Activated gamma-delta T cell (primary cell): ENCODE results near the gene MYO1C.
"Not testable (repeated sequence)": the region's sequence is repeated elsewhere in the genome, so short reads cannot be mapped to it uniquely, and the experiment has no call there.

ENCODE experiments used
- DNase-seq: peaks from one replicate; lab custom pipeline; 2025; lab: John Stamatoyannopoulos, UW

MYO1C gene

DNA sequence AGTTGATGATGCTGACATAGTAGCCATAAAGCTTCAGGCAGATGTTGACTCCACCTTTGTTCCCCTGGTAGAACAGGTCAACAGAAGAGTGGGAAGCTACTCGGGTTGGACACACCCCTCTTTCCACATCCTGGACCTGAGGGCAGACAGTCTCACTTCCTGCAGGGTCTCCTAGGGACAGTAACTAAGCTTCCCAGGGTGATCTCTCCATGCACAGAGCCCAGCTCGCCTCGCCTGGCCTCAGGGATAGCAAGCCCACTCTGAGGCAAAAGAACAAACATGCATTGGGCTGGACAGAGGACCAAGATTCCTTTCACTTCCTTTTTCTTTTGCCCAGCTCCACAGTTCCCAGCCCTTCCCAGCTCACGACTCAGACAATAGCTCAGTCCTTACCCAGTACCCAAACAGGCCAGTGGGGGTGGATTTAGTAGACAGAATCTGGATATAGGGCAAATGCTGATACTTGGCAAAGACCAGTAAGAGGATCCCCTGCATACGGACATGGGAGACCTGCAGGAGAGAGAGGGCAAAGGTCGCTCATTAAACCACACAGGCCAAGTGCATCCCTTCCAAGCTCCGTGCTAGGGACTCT is 16.9 kb upstream of the MYO1C start:
- no peak for DNase-seq

DNA sequence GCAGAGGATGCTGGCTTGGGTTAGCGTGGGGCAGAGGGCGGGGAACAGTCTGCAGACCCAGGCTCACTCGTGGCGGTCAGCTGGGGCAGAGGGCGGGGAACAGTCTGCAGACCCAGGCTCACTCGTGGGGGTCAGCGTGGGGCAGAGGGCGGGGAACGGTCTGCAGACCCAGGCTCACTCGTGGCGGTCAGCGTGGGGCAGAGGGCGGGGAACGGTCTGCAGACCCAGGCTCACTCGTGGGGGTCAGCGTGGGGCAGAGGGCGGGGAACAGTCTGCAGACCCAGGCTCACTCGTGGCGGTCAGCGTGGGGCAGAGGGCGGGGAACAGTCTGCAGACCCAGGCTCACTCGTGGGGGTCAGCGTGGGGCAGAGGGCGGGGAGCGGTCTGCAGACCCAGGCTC is 16.2 kb upstream of the MYO1C start:
- not testable (repeated sequence) for DNase-seq

DNA sequence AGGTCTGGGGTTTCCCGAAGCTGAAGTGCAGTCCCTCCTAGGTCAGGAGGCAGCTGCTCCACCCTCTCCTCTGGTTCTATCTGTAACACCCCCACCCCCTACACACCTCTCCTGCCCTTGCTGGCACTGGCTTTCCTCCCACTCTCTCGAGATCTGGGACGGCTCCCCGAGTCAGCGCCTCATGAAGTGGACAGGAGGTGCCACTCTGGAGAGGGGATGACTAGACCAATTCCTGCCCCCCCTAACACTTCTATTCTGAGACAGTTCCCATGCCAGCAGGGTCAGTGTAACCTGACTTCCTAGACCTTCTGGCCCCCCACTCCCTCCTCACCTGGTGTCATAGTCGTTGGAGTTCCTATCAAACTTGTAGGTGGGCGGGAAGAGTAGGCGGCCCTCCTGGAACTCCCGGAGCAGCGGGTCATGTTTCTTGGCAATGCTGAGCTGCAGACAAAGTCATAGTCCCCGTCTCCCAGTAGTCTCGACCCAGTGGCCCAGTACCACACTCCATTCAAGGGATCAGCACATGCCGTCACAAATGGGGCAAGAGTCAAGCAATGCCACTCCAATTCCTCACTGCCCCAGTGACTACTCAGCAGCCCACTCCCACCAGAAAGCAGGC is 14.3 kb upstream of the MYO1C start:
- DNase-seq: no peak

DNA sequence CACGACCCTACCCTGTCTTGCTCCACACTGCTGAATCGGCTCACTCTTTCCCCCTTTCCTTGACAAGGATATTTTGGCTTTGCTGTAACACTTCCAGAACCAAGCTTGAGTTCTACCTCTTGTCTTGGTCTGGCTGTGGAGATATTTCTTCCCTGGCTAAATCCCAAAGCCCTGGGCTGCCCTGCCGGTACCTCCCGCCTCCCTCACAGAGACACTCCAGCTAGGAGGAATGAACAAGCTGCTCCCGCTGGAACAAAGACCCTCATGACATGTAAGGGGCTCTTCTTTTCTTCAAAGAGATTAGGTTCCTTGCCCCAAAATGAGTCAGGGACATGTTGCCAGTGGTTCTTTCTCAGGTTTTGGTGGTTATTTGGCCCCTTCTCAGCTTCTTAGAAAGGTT is 13.1 kb upstream of the MYO1C start:
- no peak for DNase-seq

DNA sequence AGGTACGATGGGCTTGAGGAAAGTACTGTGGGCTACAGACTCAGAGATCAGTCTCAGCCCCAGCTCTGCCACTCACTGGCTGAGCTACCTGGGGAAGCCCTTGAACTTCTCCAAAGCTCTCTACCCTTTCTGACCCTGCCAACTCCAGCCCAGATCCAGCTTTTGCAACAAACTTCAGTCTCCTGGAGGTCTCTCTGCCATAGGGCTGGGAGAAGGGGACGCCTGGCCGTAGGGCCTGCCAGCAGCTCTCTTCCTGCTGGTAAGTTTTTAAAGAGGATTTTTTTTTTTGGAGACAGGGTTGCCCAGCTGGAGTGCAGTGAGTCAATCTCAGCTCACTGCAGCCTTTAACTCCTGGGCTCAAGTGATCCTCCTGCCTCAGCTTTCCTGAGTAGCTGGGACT is 12.4 kb upstream of the MYO1C start:
- no peak for DNase-seq

DNA sequence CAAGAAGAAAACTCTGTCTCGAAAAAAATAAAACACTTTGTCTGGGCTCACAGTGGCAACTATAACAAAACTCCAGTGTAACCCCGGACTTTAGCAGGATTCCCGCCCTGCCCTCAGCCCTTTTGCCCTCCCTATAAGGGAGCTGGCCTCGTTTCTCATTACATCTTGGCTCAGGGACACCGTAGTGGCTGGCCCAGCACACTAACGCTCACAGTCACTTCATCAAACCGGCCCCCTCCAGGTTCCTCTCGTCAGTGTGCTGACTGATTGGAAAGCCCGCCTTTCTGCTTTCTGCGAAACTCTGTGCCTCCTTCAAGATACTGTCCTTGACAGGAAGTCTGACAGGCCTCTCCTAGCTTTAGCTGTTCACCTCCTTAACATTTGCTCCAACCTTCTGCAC is 11.2 kb upstream of the MYO1C start:
- no peak for DNase-seq

DNA sequence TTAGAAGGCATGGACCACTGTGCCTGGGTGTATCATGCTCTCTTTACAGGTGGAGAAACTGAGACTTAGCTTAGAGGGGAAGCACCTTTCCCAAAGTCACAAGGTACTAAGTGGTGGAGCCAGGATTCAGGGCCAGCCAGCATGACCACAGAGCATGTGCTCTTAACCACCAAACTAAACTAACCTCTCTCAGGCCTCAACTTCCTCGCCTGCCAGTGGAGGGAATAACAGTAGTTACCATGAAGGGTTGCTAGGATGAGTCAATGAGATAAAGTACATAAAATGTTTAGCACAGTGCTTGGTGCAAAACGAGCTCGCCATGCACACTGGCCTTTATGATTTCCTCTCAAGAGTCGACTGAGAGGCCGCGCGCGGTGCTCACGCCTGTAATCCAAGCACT is 6.4 kb upstream of the MYO1C start:
- DNase-seq: no peak

DNA sequence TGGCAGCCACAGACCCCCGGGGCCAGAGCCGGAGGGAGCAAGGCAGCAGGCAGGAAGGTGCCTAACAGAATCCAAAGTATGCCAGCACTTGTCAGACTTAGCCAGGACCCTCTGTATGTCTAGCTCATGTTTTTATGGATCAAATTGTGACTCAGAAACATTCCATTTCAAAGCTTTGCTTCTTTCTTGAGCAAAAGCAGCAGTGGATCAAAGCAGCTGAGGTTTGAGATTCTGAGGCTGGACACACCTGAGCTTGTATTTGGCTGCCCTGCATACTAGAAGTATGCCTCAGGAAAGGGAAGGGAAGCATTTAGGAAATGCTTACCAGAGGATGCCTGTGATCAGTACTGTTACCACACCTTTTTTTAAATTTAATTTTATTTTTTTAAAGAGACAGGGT is 5.7 kb upstream of the MYO1C start:
- no peak for DNase-seq

DNA sequence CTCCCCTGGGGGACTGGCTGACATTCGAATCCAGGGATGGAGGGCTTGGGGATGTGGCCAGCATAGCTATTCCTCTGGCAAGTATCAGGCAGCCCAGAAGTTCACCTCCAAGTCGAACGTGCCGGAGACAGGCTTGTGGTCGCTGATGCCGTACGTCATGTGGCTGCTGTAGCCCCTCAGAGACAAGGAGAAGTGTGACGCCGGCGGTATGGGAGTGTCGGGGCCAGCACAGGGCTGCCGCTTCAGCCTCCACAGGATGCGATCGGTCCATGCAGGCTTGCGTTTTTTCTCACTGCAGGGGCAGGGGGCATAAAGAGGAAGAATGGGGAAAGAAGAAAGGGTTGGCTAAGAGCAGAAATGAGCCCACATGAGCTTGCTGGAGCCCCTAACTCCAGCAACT is 5.3 kb upstream of the MYO1C start:
- DNase-seq: no peak

DNA sequence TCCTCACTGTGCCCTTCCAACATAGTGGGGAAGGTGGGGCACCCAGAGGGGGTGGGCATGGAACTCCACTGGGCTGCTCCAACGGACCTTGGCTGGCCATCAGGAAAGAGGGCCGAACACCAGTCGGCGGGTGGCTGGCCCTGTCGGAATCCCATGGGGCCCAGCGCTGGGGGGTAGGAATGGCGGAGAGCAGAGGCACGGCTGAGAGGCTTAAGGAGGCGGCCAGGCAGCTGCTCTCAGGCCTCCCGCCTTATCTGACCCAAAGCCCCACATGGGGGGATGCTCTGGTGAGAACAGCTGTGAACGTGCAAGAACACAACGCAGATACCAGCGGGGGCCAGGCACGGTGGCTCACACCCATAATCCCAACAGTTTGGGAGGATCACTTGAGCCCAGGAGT is 4.4 kb upstream of the MYO1C start:
- DNase-seq: no peak

DNA sequence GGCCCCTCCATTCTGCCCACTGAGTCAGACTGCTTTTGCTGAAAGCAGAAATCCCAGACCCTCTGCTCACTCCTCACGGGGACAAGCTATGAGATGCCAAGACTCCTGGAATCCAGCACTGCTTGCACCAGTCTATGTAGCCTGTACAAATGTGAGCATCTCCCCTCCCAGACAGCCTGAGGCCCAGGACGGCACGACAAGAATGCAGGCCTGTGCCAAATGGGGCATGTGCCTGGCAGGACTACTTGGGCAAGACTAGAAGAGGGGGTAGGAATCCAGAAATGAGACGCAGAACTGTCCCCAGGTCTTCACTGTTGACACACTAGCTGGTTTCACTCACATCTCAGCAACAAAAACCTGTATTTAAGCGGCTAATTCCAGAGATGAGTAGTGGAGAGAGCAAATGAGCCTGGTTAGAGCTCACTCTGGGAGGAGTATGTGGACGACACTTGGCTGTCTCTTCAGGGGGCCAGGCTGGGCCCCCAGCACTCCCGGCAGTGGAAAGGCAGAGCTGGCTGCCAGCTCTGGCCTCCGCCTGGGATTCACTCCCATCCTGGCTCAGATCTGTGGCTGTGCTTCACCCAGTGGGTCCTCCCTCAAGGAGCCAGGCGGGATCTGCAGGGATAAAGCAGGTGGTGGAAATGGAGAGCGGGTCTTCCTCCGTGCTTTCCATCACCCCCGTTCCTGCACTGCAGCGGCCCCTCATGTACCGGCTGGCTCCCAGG is 2.9 kb upstream of the MYO1C start:
- no peak for DNase-seq

DNA sequence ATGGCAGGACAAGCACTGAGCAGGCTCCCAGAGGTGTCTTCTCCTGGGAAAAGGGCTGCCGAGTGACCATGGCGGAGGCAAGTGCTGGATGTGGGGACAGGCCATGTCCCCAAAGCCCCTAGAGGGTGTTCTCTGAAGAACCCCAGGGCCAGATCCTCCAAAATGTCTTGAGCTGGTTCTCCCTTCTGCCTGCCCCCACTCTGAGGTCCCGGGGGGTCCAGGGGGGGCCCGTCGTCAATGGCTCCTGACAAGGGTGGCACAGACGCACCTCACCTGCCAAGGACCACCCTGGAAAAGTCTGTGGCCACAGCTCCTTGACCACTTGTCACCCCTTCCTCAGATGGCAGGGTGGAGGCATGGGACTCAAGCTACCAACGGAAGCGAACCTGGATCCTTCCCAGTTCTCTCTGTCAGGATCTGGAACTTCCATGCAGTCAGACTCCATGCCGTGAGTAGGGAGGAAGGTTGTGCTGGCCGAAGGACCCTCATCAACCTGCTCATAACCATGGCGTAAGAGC is 2.3 kb upstream of the MYO1C start:
- no peak for DNase-seq

DNA sequence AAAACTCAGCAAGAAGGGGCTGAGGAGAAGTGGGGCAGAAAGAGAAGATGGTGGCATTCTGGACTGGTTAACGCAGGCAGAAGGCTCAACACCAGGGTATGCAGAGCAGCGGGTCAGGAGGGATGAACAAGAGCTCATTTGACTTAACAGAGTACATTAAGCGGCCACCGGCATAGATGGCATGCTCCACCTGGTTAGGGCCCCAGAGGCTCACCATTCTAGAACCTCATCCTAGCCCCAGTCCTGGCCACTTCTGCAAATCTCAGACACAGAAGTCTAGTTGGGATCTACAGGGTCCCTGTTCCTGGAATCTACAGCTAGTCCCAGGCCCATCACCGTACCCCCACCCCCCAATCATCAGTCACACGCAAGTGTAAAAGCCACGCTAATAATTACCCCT is 1.7 kb upstream of the MYO1C start:
- DNase-seq: no peak

DNA sequence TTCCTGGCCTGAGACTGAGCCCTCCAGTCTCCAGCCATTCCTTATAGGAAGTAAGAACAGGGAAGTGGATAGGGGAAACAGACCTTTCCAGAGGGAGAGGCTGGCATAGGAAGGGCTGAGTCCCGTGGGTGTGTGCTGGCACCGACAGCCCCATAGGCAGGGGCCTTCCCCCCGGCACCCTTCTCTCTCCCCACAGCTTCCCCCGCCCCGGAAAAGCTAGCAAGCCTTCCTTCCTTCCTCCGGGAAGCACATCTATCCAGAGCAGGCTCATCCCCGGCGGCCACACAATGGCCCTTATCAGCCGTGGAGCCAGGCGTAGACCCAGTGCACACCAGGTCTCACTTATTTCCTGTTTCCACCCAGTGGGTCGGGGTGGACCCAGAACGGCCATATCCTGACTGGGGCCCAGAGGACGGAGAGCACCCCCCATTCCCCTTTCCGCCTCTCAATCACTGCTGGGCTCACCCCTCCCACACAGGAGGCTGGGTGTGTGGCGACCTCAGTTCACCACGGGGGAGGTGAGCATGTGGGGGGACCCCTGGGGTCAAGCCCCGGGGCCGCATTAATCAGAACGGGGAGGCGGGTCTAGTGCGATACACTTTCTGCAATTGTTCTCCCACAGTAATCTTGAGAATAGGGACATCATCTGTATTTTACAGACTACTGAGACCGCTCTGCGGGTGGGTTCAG is 950 bp upstream of the MYO1C start:
- DNase-seq: no peak

DNA sequence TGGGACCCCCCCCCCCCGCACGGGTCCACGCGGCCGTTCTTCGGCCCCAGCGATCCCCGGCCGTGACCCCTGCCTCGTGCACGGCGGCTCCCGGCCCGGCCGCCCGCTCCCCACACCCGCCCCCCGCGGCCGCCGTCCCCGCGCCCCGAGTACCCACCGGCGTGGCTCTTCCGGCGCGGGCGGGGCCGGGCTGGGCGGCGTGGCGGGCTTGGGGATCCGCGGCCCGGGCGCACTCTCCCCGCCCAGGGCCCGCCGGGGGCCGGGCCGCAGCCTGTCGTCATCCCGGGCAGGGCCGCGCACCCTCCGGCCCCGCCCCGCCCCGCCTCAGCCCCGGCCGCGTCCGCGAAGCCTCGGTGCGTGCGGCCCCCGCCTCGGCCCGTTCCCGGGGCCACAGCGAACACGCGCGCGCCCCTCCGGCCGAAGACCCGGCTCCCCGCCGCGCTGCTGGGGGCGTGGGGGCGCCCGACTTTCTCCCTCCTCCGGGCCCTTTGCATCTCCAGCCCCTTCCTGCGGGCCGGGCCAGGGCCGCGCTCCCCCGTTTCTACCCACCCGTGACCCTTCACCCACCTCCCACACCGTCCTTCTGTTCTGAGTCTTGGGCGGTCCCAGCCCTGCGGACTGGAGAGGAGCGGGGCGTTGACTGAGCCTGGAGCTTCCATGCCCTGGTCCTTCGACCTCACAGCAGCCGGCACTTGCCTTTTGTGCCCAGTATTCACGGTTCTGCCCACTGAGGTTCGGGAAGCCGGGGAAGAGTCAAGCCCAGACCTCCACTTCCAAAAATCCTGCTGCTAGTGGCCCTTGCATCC is 840 bp downstream of the MYO1C start:
- peak; percentile 47 for DNase-seq

DNA sequence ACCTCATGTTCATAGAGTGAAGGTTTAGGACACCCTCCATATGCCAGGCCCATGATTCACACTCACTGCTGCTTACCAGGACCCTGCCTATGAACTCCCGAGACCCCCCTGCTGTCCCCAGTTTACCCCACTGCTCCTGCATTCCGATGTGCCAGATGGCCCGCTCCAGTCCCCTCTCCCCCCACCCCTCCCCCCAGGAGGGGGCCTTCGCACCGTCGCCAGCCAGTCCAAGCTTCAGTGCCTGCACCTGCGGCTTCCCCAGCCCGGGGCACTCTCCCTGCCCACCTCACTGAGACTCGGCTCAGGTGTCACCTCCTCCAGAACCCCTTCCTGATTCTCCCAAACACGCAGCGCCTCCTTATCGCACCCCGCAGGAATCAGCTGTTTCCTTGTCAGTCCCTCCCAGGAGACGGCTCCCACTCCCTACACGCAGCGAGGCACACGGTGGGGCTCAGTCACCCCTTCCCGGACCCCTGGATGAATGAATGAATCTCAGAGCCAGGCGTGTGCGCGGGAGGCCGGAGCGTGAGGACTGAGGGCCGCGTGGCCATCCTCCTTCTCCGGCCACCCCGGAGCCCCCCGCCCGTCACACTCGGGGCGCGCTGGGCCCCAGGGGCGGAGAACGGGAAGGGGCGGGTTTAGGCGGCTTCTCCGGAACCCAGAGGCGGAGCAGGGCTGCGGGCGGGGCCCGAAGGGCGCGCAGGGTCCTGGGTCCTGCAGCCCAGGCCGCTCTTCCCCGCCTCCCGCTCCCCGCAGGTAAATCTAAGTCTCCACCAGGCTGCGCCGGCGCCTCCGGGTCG is 1.6 kb downstream of the MYO1C start:
- peak; percentile 44 for DNase-seq

DNA sequence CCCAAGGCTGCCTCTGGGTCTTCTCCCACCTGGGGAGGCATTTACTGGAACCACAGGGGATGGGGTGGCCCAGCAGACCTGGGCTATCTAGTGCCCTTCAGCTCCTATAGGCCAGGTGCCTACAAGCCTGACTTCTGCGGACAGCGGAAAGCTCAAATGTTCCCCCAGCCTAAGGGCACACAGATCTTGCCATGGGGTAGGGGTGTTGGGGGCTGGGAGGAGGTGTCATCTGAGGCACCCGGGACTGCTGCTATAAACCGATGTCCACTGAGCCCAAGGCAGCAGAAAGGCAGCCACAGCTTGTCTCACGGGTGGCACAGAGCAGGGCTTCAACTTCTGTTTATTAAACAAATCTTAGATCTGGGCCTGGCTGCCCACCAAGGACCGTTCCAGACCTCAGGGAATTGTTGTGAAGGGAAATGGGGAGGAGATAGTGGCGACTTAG is 3.6 kb downstream of the MYO1C start:
- DNase-seq: no peak

DNA sequence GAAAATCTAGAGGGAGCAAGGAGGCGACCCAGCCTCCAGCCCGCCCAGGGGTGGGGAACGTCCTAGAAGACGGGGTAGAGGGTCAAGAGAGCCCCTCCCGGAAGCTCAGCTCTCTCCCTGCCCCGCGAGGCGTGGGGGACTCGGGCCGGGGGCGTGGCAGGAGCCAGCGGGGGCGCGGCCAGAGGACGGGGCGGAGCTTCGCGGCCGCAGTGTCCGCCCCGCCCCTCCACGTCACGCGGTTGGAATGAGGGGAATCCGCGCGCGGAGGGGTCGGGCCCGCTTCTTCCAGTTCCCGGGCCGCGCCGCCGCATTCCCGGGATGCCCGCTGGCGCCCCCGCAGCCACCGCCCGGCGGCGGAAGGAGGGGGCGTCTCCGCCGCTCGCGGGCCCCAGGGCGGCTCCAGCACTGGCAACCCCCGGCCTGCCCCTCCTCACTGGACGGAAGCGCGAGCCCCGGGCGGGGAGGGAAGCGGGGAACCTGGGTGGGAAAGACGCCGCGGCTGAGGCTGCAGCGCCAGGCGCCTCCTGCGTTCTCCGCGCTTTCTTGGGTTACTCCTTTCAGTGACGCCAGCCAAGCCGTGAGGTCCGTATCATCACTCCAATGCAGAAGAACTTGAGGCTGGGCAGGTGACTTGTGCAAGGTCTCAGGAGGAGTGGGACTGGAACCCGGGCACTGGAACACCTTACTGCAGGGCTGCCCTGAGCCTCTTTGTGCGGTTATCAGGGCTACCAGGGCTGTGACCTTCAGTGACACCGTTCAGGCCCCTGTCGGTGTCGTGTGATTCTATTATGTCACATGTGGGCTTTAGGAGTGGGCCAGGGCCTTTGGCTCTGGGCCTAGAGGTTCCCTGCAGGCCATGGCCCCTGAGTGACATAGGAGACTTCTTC is 4.3 kb downstream of the MYO1C start:
- peak; percentile 64 for DNase-seq

DNA sequence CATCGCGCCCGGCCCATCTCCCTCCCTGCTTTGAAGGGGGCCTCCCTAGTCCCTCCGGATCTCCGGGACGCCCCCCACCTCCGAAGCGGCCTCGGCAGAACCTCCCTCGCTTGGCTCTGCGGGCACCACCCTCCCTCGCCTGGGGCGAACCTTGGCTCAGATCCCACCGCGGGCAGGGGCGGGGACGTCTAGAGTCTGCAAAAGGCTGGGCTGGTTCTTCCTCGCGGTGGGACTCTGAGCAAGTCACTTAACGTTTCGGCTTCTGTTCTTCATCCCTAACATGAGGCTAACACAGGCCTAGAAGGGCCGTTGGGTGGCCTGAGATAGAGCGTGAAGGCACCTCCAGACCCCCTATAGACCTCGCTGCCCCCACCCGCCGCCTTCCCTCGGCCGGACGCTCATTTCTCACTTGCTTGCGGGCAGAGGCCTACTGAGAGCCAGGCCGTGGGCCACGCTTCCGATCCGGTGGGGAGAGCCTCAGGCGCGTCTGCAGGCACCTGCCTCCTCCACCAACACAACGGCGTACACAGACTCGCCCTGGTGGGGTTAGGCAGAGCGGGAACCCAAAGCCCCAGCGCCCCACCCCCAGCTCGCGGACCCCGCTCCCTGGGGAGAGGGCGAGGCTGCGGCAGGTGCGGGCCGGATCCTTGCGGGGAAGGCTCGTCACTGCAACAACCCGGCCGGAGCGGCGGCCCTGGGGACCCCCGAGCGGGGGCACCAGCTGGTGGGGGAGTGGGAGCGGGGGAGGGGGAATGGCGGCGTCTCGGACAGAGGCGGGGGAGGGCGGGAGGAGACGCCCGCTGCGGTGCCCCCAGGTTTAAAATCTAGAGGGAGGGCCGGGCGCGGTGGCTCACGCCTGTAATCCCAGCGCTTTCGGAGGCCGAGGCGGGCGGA is 5.4 kb downstream of the MYO1C start:
- peak; percentile 58 for DNase-seq
